ENCODE measurements around the gene LRRC32.

Gene LRRC32, protein sequence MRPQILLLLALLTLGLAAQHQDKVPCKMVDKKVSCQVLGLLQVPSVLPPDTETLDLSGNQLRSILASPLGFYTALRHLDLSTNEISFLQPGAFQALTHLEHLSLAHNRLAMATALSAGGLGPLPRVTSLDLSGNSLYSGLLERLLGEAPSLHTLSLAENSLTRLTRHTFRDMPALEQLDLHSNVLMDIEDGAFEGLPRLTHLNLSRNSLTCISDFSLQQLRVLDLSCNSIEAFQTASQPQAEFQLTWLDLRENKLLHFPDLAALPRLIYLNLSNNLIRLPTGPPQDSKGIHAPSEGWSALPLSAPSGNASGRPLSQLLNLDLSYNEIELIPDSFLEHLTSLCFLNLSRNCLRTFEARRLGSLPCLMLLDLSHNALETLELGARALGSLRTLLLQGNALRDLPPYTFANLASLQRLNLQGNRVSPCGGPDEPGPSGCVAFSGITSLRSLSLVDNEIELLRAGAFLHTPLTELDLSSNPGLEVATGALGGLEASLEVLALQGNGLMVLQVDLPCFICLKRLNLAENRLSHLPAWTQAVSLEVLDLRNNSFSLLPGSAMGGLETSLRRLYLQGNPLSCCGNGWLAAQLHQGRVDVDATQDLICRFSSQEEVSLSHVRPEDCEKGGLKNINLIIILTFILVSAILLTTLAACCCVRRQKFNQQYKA

DNA sequence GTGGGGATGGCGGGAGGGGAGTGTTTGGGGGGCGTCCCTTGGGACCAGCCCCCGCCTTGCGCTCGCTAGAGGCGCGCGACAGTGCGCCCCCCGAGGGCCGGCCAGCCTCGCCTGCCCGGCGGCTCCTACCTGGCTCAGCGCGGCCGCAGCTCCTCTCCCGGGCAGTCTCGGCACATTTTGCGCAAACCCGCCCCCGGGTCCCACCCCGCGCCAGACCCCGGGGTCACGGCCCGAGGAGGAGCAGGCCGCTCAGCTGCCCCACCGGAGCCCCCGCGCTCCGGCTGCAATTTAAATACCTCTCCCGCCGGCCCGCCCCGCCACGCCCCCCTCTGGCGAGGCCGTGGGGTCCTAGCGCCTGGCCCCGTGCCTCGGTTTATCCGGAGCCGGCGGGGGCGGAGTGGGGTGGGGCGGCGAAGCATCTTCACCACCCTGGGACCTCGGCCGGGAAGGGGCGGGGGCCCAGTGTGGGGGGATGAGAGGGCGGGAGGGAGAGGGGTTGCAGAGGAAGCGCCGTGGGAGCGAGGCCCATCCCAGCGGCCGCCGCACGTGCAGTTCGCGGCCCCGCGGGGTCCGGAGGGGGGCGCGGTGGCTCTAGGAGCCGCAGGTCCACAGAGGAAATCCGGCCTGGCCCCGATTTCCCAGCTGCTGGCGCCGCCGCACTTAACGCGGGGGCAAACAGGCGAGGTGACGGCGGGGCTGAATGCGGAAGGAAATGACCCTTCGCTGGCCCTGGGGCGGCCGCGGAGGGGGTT lies at the start of gene LRRC32:
Gene LRRC32 (minus strand): TSS at position 263 of the 752 bp plus-strand sequence. CDS start 4,793 bp downstream, outside the sequence.
- no peak for DNase-seq

DNA sequence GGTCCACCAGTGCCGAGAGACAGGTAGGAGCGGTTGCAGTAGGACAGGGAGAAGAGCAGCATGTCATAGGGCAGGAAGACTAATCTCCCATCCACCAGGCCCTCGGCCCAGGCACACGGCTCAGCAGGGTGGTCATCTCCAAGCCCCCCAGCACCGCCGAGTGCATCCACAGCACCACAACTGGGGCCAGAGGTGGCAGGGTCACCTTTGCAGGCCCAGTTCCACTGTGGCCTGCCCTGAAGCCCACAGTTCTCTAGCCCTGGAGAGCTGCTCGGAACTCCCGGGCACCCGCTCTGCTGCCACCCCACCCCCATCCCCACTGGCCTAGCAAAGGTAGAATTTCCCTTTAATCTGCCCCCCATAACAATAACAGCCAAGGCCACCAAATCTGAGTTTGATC lies 49.1 kb upstream of the LRRC32 start:
- DNase-seq: no peak

DNA sequence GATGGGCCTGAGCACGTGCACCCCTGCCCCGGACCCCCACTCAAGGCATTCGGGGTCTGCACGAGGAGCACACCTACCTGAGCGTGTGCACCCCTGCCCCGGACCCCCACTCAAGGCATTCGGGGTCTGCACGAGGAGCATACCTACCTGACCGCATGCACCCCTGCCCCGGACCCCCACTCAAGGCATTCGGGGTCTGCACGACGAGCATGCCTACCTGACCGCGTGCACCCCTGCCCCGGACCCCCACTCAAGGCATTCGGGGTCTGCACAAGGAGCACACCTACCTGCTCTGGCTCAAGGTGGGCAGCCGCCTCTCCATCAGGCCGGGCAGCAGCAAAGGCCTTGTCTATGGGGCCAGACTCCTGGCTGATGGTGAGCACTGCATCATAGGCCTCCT lies 48.7 kb upstream of the LRRC32 start:
- DNase-seq: no peak

DNA sequence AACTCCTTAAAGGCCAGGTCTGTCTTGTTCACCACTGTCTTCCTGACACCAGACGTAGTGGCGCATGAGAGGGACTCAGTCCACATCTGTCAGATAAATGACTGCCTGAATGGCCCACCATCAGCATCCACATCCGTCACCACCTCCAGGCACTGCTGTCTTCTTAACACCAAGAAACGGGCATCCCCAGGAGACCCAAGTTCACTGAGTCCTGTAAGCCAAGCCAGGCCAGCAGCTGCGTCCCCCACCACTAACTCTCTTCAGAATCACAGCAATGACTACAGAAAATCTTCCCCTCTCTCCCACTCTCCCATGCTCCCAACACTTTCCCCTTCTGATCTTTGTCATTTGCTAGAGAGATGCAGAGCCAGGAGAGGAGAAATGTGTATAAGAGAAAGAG lies 47.3 kb upstream of the LRRC32 start:
- DNase-seq: no peak

DNA sequence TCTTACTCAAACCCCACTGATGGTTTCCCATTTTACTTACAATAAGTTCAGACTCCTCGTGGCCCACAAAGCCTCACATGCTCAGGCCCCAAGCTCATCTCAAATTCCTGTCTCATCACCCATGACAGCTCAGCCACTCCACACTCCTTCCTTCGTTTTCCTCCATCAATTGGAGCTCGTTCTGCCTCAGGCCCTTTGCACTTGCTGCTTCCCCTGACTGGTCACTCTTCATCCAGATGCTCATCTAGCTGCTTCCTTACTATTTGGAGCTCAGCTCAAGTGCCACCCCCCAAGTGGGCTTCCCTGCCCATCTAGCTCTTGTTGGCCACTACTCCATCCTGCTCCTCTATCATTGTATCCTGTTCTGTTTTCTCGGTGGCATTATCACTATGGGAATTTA lies 46.8 kb upstream of the LRRC32 start:
- no peak for DNase-seq

DNA sequence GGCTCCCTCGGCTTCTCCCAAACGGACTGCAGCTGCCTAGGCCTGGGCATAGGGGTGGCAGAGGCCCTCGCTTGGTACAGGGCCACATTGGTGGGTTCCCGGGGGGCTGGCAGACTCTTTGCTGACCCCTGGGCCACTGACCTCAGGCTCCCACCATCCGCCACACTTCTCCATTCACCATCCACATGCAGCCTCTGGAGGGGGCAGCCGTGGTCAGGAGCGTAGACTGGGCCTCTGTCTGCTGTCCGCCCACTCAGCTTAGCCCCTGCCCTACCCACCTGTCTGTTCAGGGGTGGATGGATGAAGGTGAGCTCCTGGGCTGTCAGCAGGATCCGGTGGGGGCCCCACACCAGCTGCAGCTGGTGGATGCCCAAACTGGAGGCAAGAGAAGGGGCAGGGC lies 45.7 kb upstream of the LRRC32 start:
- DNase-seq: no peak

DNA sequence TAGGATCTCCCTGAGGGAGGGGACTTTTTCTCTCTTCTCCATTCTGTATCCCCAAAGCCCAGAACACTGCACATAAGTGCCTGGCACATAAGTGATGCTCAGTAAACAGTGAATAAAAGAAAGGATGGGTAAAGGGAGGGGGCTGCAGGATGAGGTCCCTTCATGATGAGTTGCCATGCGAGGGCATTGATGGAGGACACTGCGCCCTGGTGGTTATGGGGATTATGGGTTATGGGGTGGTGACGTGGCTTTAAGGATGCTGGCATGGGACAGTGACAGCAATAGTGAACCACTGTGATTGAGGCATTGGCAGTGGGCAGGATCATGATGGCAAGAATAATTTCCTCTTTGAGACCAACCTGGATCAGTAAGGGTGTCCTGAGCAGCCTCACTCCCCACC lies 43.9 kb upstream of the LRRC32 start:
- DNase-seq: no peak

DNA sequence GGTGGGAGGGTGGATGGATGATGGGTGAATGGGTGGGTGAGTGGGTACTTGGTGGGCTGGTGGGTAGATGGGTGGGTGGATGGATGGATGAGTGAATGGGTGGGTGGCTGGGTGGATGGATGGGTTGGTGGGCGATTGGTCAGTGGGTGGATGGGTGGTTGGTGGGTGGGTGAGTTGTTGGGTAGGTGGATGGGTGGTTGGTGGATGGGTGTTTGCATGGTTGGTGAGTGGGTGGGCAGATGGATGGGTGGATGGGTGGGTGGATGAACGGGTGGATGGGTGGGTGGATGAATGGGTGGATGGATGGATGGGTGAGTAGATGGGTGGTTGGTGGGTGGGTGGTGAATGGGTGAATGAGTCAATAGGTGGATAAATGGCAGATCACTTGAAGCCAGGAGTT lies 43.0 kb upstream of the LRRC32 start:
- no peak for DNase-seq

DNA sequence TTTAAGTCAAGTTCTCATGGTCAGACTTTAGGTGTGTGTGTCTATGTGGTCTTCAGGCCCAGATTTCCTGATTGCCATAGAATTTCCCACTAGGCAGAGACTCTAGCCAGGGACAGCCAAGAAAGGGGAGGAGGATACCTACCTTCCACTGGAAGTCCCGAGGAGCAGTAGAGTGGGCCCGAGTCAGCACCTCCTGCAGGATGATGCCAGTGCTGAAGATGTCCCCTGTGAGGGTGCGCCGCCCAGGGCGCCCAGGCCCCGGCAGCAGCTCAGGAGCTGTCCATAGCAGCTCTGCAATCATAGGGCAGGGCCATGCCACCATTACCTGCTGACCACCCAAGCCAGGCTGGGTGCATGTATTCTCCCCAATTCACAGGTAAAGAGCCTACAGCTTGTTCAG lies 41.6 kb upstream of the LRRC32 start:
- no peak for DNase-seq

DNA sequence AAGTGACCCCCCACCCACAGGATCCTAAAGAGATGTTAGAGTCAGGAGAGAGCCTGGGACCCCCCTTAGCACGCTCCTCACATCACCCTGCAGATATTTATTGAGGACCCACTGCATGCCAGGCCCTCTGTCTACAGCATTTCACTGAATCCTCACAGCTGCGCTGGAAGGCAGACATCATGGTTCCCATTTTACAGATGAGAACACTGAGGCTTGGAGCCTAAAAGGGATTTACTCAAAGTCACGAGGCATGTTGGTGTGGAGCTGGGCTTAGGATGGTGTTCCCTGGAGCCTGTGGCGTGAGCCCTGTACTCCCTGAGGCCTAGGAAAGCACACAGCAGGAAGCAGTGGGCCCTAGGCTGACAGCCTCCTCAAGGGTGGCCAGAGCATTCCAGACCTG lies 39.2 kb upstream of the LRRC32 start:
- no peak for DNase-seq

DNA sequence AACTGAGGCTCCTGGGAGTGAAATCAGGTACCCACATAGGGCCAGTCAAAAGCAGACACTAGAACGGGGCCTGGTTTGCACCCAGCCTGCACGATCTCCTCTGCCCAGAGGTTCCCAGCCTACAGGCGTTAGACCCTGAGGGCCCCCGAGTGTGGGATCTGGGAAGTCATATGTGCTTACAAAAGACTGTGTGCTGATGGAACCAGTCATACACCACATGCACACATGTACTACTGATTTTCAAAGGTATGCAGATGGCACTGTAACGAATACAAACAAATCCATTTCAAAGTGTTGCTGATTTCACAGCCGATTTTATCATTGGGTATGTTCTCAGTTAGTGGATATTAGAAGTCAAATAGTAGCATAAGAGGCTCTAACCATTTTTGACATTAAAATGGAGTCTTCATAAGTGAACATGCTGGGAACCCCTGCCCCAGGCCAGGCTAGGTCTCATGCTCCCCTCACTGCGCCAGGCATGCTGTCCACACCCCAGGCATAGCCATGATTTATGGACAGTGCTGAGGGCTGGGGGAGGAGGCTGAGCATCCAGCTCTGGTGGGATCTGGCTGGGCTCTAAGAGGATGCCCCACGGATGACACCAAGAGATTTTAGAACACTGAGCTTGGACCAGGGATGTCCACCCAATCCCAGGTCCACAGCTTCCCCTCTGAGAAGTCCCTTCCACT lies 38.6 kb upstream of the LRRC32 start:
- no peak for DNase-seq

DNA sequence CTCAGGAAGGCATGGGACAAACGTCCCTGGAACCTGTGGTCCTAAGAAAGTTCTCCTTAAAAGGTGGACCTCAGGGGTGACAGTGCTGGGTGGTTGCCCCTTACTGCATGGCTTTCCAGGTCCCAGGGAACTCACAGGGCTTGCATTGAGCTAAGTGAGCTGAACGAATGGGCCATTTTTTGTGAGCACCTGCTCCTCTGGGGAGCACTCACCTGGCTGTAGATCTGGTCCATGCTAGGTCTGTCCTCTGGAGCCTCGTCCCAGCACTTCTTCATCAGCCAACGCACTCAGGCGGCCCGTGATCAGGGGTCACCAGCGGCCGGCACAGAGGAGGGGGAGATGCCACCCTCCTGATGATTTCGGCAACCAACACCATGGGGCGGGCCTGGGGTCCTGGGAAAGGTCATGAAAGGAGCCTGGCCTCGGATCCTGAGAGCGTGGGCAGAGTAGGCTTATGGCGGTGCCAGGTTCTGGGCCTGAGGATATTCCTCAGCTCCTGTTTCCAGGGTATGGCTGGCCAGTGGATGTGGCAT lies 36.8 kb upstream of the LRRC32 start:
- DNase-seq: no peak

DNA sequence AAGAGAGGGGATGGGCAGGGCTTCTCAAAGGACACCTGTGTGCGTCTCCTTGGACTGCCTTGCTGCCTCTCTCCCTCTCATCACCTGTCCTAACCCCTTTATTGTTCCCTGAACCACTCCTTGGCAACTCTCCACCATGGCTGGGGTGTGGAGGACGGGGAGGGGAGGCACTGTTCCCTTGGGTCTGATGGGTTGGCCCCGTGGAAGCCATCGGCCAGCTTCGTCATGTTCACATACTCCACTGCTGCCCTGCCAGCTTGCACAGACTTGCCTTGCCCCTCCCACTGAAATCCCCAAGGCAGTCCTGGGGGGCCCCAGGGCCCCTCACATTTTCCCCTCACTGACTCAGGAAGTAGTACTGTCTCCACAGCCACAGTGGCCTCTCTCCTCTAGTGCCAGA lies 36.1 kb upstream of the LRRC32 start:
- DNase-seq: no peak

DNA sequence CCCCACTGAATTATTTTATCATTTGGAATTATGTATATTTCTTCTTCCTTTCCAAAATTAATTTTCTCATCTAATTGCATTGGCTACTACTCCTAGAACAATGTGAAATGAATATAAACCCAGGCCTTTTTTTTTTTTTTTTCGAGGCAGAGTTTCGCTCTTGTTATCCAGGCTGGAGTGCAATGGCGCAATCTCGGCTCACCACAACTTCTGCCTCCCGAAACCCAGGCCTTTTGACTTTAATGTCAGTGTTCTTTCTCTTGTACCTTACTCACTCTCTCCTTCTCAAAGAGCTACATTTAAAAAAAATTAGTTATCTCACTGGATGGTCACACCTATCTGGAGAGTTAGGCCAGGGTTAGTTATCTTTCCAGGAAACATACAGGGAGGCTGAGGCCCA lies 35.3 kb upstream of the LRRC32 start:
- no peak for DNase-seq

DNA sequence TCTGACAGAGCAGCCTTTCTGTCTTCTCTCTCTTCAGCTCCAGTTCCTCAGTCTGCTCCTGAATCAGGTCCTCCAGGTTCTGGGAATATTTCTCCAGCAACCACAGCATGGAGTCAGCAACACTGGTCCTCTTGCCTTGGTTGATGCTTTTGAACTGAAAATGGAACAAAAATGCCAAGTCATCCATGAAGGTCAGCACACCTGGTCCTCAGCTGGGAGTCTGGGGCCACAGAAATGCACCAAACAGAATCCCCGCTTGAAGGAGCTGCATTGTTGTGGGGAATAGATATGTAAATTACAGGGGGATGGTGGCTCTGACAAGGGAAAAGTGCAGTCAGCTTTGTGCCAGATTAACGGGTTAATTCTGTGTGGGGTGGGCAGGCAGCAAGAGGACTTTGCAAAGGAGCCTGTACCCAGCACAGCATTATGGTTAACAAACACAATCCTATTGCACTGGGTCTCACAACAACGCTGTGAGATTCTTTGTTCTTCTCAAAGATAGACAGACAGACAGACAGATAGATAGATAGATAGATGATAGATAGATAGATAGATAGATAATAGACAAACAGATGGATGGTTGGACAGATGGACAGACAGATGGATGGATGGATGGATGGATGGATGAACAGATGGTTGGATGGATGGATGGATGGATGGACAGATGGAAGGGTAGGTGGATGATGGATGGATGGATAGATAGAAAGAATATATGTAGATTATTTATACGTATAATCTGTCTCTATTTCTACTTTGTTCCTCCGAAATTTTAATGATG lies 33.8 kb upstream of the LRRC32 start:
- DNase-seq: no peak

DNA sequence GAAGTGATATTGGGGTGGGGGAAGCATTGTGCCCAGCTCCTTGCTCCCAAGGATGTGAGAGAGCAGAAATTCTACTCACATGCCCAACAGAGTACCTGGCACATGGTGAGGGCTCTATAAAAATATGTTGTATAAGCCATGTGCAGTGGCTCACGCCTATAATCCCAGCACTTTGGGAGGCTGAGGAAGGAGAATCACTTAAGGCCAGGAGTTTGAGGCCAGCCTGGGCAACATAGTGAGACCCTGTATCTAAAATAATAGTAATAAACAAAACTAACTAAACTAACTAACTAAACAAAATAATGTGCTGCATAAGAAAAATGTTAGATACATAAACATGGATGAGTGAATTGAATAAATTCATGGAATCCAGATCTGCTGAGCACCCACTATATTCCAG lies 33.2 kb upstream of the LRRC32 start:
- no peak for DNase-seq

DNA sequence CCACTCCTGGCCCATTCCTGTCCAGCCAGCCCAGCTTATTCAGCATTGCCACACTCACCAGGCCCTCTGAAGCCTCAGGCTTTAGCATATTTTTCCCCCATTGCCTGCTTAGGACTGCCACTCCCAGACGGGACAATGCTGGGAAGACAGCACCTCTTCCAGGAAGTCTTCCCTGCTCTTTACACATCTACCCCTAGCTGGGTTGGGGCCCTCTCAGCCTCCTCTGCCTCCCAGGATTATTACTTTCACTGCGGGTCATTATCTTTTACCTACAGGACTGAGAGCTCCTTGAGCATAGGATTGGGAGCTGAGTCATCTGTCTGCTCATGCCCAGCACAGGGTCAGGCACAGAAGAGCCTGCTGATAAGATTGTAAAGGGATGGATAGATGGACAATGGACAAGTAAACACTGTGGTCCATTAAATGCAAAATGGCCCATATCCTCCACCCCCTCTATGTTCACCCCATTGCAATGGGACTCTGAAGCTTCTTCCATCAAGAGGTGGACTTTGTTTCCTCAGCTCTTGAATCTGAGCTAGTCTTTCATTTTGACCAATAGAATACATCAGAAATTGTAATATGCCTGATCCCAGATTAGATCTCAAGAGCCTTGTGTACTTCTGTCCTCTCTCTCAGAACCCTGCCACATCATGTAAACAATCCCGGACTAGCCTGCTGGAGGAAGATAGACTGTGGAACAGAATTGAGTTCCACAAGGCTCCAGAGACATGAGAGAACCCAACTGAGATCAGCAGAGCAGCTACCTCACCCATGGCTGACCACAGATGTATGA lies 32.0 kb upstream of the LRRC32 start:
- no peak for DNase-seq

DNA sequence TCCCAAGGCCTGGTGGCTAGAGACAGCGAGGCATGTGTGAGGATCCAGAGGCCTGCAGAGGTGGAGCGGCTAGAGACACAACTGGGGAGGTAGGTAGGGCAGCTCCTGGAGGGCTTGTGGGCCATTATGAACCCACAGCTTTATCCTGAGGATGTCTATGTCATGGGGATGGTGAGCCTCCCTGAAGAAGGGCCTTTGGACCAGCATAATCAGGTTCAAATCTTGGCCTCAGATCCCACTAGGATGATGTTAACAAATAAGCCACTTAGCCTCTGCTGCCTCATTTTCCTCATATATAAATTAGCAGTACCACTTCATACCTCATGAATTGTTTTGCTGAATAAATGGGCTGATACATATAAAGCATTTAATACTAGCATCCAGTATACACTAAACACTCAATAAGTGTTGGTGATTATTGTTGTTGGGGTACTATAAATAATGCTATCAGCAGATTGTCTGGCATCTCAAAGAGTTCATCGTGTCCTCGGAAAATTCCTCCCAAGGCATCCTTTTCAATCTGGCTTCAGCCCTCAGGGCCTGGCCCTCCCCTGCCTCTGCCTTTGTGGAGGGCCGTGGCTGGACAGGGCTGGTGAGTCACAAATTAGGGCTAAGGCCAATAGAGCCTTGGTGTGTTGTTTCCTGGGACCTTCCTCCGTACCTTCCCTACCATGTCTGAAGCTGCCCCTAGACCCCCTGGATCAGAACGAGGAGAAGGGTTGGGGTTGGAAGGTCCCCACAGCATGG lies 30.9 kb upstream of the LRRC32 start:
- no peak for DNase-seq

DNA sequence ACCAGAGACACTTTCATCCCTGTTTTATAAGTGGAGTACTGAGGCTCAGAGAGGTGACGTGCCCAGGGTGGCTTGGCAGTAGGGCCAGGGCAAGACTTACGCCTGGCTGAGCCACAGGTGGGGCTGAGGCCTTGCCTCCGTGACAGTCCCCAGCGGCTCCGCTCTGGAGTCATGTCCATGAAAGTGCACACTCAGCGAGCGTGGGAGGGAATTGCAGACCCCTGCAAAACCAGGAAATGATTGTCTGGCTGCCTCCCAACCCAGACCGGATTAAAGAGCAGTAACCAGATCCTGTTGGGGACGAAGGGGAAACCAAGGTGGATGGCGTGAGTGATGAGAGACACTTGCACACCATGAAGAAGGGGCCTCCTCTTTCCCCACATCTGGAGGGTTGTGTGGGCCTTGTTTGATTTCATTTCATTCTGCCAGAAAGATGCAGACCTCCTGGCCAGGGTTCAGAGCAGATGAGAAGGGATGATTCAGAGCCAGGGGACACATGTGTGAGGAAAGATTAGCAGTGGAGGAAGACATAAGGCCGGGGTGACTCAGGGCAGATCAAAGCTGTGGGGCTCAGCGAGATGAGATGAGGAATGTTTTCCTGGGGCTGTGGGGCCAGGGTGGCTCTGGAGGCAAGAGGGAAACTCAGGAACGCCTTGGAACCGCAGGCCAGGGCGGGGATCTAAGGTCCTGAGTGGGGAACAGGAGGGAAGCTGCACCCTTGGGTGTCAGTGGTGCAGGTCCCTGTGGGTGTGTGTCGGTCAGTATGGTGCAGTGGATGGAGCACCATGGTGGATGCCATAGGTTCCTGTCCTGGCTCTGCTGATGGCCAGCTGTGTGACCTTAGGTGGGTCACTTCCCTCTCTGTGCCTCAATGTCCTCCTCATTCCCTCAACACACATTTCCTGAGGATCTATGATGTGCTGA lies 29.9 kb upstream of the LRRC32 start:
- DNase-seq: no peak
